HepG2 (cell line): ENCODE data around the gene LZTS2. TPM values are rescaled to one million over a fixed set of nuclear protein-coding genes. Genes with fewer than 3 reads are reported as not detected.

Source experiments
- ATF7 ChIP-seq, 2 experiments: fragments of 450-650 bp in 1 of 2; sonication (generic) in 1 of 2; formaldehyde crosslinking in 1 of 2; IDR thresholded peaks; 2 replicates each; pipeline versions ENCODE4 v1.4.0 to v1.6.1; 2016 to 2020; ENCODE audit warnings: antibody characterized with exemption in 1 of 2, mild to moderate bottlenecking in 1 of 2, missing genetic modification reagents in 1 of 2
- FOXK2 ChIP-seq: fragments of 450-650 bp; IDR thresholded peaks from 2 replicates; pipeline ENCODE4 v1.6.1; 2016
- FOXO4 ChIP-seq: sonication (generic); formaldehyde crosslinking; conservative IDR thresholded peaks from 2 replicates; pipeline ENCODE4 v1.8.1; 2023; ENCODE audit warnings: missing genetic modification reagents
- NR2F2 ChIP-seq: IDR thresholded peaks from 2 replicates; pipeline ENCODE4 v1.6.1; 2012; ENCODE audit warnings: low read depth, inconsistent platforms, borderline replicate concordance
- POLR2A ChIP-seq, 2 experiments: IDR thresholded peaks; 2 replicates each; pipeline ENCODE4 v1.6.1; 2011; ENCODE audit warnings: low read depth in 2 of 2, low read length in 2 of 2, mild to moderate bottlenecking in 1 of 2, moderate library complexity in 1 of 2; ENCODE audit not compliant: insufficient read depth in 1 of 2
- POLR2AphosphoS5 ChIP-seq: IDR thresholded peaks from 2 replicates; pipeline ENCODE4 v1.6.1; 2012; ENCODE audit warnings: low read depth, low read length
- RBAK ChIP-seq: sonication (generic); formaldehyde crosslinking; IDR thresholded peaks from 2 replicates; pipeline ENCODE4 v1.5.1; 2020; ENCODE audit warnings: mild to moderate bottlenecking, missing genetic modification reagents
- RNF219 ChIP-seq: sonication (generic); formaldehyde crosslinking; IDR thresholded peaks from 2 replicates; pipeline ENCODE4 v1.5.0; 2020; ENCODE audit warnings: mild to moderate bottlenecking, missing genetic modification reagents
- YY1 ChIP-seq: IDR thresholded peaks from 2 replicates; pipeline ENCODE4 v1.6.1; 2011; ENCODE audit warnings: low read length, low read depth, moderate library complexity, mild to moderate bottlenecking; ENCODE audit not compliant: insufficient read depth, insufficient replicate concordance
- ZHX2 ChIP-seq, 2 experiments: sonication (generic) in 1 of 2; formaldehyde crosslinking in 1 of 2; IDR thresholded peaks; 2 replicates each; pipeline versions ENCODE4 v1.6.1 to v1.9.0; 2014 to 2022; ENCODE audit warnings: antibody characterized with exemption in 1 of 2, borderline replicate concordance in 1 of 2, inconsistent platforms in 1 of 2, low read depth in 1 of 2, missing genetic modification reagents in 1 of 2
- ZNF12 ChIP-seq: sonication (generic); formaldehyde crosslinking; IDR thresholded peaks from 2 replicates; pipeline ENCODE4 v1.5.0; 2020; ENCODE audit warnings: missing genetic modification reagents
- ZNF274 ChIP-seq: sonication (generic); formaldehyde crosslinking; IDR thresholded peaks from 2 replicates; pipeline ENCODE4 v1.5.1; 2020; ENCODE audit warnings: mild to moderate bottlenecking, missing genetic modification reagents
- ZNF431 ChIP-seq: sonication (generic); formaldehyde crosslinking; IDR thresholded peaks from 2 replicates; pipeline ENCODE4 v1.9.0; 2022; ENCODE audit warnings: missing genetic modification reagents, low read depth, mild to moderate bottlenecking, borderline replicate concordance
- ZNF546 ChIP-seq: sonication (generic); formaldehyde crosslinking; conservative IDR thresholded peaks from 2 replicates; pipeline ENCODE4 v1.8.1; 2023; ENCODE audit warnings: mild to moderate bottlenecking, missing genetic modification reagents
- ZNF558 ChIP-seq: sonication (generic); formaldehyde crosslinking; IDR thresholded peaks from 2 replicates; pipeline ENCODE4 v1.9.0; 2022; ENCODE audit warnings: mild to moderate bottlenecking, missing genetic modification reagents, borderline replicate concordance
- ZNF674 ChIP-seq: sonication (generic); formaldehyde crosslinking; IDR thresholded peaks from 2 replicates; pipeline ENCODE4 v1.5.0; 2020; ENCODE audit warnings: low read depth, mild to moderate bottlenecking, missing genetic modification reagents
- ZNF766 ChIP-seq: sonication (generic); formaldehyde crosslinking; IDR thresholded peaks from 2 replicates; pipeline ENCODE4 v1.5.0; 2020; ENCODE audit warnings: missing genetic modification reagents, borderline replicate concordance
- ZUFSP ChIP-seq: sonication (generic); formaldehyde crosslinking; IDR thresholded peaks from 2 replicates; pipeline ENCODE4 v1.9.0; 2021; ENCODE audit warnings: missing genetic modification reagents, mild to moderate bottlenecking, borderline replicate concordance
- polyA plus RNA-seq, 8 experiments: library from polyadenylated mRNA; depleted of rRNA in 3 of 8; stranded (reverse) in 7 of 8; unstranded in 1 of 8; fragments of >200 nt; fragmentation: Illumina TruSeq in 4 of 8; extraction: Trizol in 4 of 8; gene quantifications; 2 replicates each; pipeline versions ENCODE4 v1.2.1 to v1.2.3, GENCODE V29; 2011 to 2016; ENCODE audit warnings: low read depth in 4 of 8, missing spikeins in 1 of 8, mixed read lengths in 1 of 8; ENCODE audit not compliant: insufficient read depth in 1 of 8
- total RNA-seq, 5 experiments: library from RNA; depleted of rRNA; stranded (reverse); fragments of >200 nt; fragmentation: Illumina TruSeq; extraction: Trizol; gene quantifications; 2 replicates each; pipeline ENCODE4 v1.2.3, GENCODE V29; 2016; ENCODE audit warnings: low read depth in 1 of 5

Gene LZTS2
- total and polyA plus RNA-seq, 2 of the 13 experiments (the other 11 are each of a cell fraction or from before 2014, with no cell fraction given) = 43.6 to 65.6 TPM

DNA sequence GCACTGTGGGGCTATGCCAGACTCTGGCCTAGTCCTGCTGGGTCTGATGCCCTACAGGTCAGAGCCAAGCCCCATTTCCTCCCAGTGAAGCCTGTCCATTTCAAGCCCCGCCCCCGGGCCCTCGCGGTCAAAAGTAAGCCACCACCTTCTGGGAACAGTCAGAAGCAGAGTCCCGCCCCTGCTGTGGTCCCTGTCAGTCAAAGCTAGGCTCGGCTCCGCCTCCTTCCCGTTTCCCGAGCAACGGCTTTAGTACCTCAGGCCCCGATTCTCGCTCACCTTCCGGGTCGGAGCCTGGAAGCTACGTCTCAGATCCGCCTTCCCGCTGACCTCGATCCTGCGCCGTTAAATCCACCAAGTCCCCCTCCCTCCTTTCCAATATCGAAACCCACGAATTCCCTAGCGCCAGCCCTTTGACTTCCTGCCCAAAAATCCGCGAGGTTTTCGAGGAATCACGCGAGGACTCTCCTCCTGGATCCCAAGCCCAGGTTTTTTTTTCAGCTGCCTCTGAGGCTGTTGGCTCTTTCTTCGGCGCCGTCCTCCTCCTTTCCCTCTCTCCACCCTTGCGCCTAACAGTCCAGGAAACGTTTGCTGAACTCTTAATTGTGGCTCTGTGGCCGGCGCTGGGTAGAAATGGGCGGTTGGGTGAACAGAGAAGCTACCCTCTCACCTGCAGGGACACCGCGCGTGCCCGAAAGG lies 43.2 kb downstream of the LZTS2 start (continued):
- TF ChIP-seq ZHX2 (IDR thresholded peaks at IDR 0.05; ENCODE audit: low read depth) (no peak), ZHX2 (CRISPR knock-in tag; IDR thresholded peaks at IDR 0.05; ENCODE audit: borderline replicate concordance) (no peak), FOXK2 (no peak), ZNF546 (CRISPR knock-in tag) (no peak), POLR2AphosphoS5 (peak; percentile 79), RBAK (no peak), ZNF558 (CRISPR knock-in tag) (no peak), ZNF766 (CRISPR knock-in tag) (no peak), ZNF674 (no peak), POLR2A (IDR thresholded peaks at IDR 0.05; ENCODE audit: insufficient read depth in 1 of 2, low read depth in 2 of 2, low read length in 2 of 2) (peak; percentile 60 to 67), ATF7 (IDR thresholded peaks at IDR 0.05) (no peak), ATF7 (CRISPR knock-in tag; IDR thresholded peaks at IDR 0.05) (no peak), ZNF12 (no peak), ZNF431 (0 out of 2 replicates have a peak, but pooled peaks have one; percentile 29), ZUFSP (CRISPR knock-in tag) (no peak), FOXO4 (CRISPR knock-in tag) (no peak), NR2F2 (no peak), ZNF274 (CRISPR knock-in tag) (peak; percentile 75; the same call in 1 of the 2 replicates), YY1 (no peak), RNF219 (CRISPR knock-in tag) (no peak)
